HG02981 (cell line): ENCODE data around the gene CNDP2.

ENCODE experiments used
- ATAC-seq: cut with Tn5 transposase; IDR thresholded peaks from one replicate; pipeline ENCODE4 v1.9.1; 2021; ENCODE audit warnings: mild to moderate bottlenecking, moderate library complexity; ENCODE audit not compliant: unreplicated experiment

CNDP2 gene

GRCh38 chr18:74495581-74496507 is at the start of gene CNDP2:
CNDP2 (plus strand) TSS chr18:74496363; CDS start chr18:74499974, 3,611 bp downstream.
- ATAC-seq, result peak; percentile 68

GRCh38 chr18:74446631-74447403 is 49.3 kb upstream of the CNDP2 start:
- ATAC-seq, result no peak

- no peak for ATAC-seq
Measured at GRCh38 chr18:74447404-74448152, 48.6 kb upstream of the CNDP2 start.

- no peak for ATAC-seq
Measured at GRCh38 chr18:74450626-74451025, 45.5 kb upstream of the CNDP2 start.

- ATAC-seq, result no peak
Measured at GRCh38 chr18:74451148-74451547, 45.0 kb upstream of the CNDP2 start.

- ATAC-seq, result no peak
Measured at GRCh38 chr18:74453016-74453566, 43.1 kb upstream of the CNDP2 start.

GRCh38 chr18:74453642-74454198 is 42.4 kb upstream of the CNDP2 start:
- ATAC-seq, result no peak

GRCh38 chr18:74454279-74454751 is 41.8 kb upstream of the CNDP2 start:
- no peak for ATAC-seq

- no peak for ATAC-seq
Measured at GRCh38 chr18:74455386-74455785, 40.8 kb upstream of the CNDP2 start.

- no peak for ATAC-seq
Measured at GRCh38 chr18:74456017-74456348, 40.2 kb upstream of the CNDP2 start.

- no peak for ATAC-seq
Measured at GRCh38 chr18:74456349-74457042, 39.7 kb upstream of the CNDP2 start.

GRCh38 chr18:74457043-74457724 is 39.0 kb upstream of the CNDP2 start, which contains the start of gene DIPK1C:
DIPK1C (minus strand) TSS chr18:74457308; CDS start chr18:74457259, 49 bp downstream.
- no peak for ATAC-seq

GRCh38 chr18:74457725-74458421 is 38.3 kb upstream of the CNDP2 start:
- no peak for ATAC-seq

GRCh38 chr18:74459889-74460288 is 36.3 kb upstream of the CNDP2 start:
- no peak for ATAC-seq

GRCh38 chr18:74460825-74461224 is 35.3 kb upstream of the CNDP2 start:
- no peak for ATAC-seq

- ATAC-seq, result no peak
Measured at GRCh38 chr18:74463254-74463653, 32.9 kb upstream of the CNDP2 start.

- ATAC-seq, result no peak
Measured at GRCh38 chr18:74463983-74464382, 32.2 kb upstream of the CNDP2 start.

GRCh38 chr18:74465775-74466174 is 30.4 kb upstream of the CNDP2 start:
- no peak for ATAC-seq
